Measurements from ENCODE around the gene ELMOD2. TPM values are rescaled to one million over a fixed set of nuclear protein-coding genes. Genes with fewer than 3 reads are reported as not detected.

ELMOD2 gene
- total RNA-seq, 1 experiment from 2014 or later, result 37.2 TPM

DNA sequence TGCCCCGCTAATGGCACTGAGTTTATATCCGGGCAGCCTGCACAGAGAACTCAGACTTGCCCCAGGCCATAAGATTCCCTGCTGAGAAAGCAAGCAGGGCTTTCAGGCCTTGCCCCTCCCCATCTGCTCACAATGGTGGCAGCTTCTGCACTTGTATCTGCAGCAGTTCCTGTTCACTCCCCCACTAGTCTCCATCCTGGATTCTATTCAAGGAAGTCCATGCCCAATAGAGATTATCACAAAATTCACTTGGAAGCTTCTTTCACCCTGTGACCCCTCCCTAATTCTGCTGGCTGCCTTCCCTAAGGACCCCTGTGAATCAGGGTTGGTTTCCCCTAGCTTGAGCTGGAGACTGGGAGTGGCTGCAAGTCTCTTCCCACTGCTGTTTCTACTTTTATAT, 79.3 kb downstream of the ELMOD2 start:
- intact Hi-C loops (cut with micrococcal nuclease; ENCODE audit: unreplicated experiment), result no loop called here
- Histone ChIP-seq H3K27ac (ENCODE audit: low read depth, low read length, poor library complexity, severe bottlenecking) (no peak overlapping the region), H3K27me3 (replicated peaks; ENCODE audit: insufficient read depth, low read depth, low read length, poor library complexity) (no peaks in the 10 kb centered on the region), H3K36me3 (ENCODE audit: insufficient read depth, low read length, poor library complexity, severe bottlenecking) (no peaks in the 10 kb centered on the region), H3K4me1 (ENCODE audit: insufficient read depth, low read length, poor library complexity, severe bottlenecking) (no peaks in the 10 kb centered on the region), H3K4me3 (ENCODE audit: low read depth, low read length, poor library complexity, severe bottlenecking) (no peak overlapping the region), H3K9me3 (ENCODE audit: low read depth, low read length, poor library complexity, severe bottlenecking) (no peaks in the 10 kb centered on the region)
- ChIA-PET POLR2A (ENCODE audit: low non-redundant PET) (no interaction called here), CTCF (no interaction called here)
- TF ChIP-seq, protein P1, sequence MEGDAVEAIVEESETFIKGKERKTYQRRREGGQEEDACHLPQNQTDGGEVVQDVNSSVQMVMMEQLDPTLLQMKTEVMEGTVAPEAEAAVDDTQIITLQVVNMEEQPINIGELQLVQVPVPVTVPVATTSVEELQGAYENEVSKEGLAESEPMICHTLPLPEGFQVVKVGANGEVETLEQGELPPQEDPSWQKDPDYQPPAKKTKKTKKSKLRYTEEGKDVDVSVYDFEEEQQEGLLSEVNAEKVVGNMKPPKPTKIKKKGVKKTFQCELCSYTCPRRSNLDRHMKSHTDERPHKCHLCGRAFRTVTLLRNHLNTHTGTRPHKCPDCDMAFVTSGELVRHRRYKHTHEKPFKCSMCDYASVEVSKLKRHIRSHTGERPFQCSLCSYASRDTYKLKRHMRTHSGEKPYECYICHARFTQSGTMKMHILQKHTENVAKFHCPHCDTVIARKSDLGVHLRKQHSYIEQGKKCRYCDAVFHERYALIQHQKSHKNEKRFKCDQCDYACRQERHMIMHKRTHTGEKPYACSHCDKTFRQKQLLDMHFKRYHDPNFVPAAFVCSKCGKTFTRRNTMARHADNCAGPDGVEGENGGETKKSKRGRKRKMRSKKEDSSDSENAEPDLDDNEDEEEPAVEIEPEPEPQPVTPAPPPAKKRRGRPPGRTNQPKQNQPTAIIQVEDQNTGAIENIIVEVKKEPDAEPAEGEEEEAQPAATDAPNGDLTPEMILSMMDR (conservative IDR thresholded peaks at IDR 0.05; ENCODE audit: low read depth, low read length), result no peak
- TF ChIP-seq EZH2 (IDR thresholded peaks at IDR 0.05; ENCODE audit: borderline replicate concordance, low read depth, low read length, poor library complexity, severe bottlenecking), result no peak
- BruUV-seq (replicated peaks), result no TSS peak
- DNase-seq (ENCODE audit: low spot score), result peak; percentile 18

Other genes with a start within 250 kb of the ELMOD2 start
- gene SCOC, start 150.5 kb upstream of the ELMOD2 start, total RNA-seq (2021), result 44.2 and 44.7 TPM in 2 replicates
- gene CLGN, start 96.5 kb upstream of the ELMOD2 start, total RNA-seq (2021), result 7.3 and 9.2 TPM in 2 replicates
- not detected in 2 replicates for gene MGAT4D, start 25.9 kb upstream of the ELMOD2 start, total RNA-seq (2021)
- gene UCP1, start 44.8 kb downstream of the ELMOD2 start, total RNA-seq (2021), result 0.22 TPM in 1 of 2 replicates, not detected in the other
- 20.6 and 22.4 TPM in 2 replicates for gene TBC1D9, start 232.2 kb downstream of the ELMOD2 start, total RNA-seq (2021)